GM21619 (cell line): ENCODE data around the gene SLC22A13.
"Not testable (repeated sequence)": the region's sequence is repeated elsewhere in the genome, so short reads cannot be mapped to it uniquely, and the experiment has no call there.

Experiments used
- ATAC-seq: cut with Tn5 transposase; IDR thresholded peaks from one replicate; pipeline ENCODE4 v1.9.1; 2021; ENCODE audit not compliant: unreplicated experiment

The SLC22A13 gene

GRCh38 chr3:38265604-38266307, at the start of gene SLC22A13:
SLC22A13 (plus strand) TSS chr3:38265812; CDS start chr3:38265861, 49 bp downstream.
- ATAC-seq, result no peak

GRCh38 chr3:38219609-38220197, 45.9 kb upstream of the SLC22A13 start:
- no peak for ATAC-seq

DNA sequence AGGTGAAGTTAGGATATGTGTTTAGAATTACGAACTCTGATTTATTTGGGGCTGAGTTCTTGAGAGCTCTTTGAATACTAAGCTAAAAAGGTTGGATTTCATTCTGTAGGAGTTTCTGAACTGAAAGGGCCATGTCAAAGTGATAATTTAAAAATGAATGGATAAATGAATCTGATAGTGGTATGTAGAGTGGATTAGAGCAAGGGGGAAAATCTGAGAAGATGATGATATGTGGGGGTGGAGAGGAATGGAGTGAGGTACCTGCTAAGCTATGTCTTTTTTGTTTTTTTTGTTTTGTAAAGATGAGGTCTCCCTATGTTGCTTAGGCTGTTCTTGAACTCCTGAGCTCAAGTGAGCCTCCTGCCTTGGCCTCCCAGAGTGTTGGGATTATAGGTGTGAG, 44.6 kb upstream of the SLC22A13 start:
- no peak for ATAC-seq

GRCh38 chr3:38222032-38222634, 43.5 kb upstream of the SLC22A13 start:
- ATAC-seq, result no peak

DNA sequence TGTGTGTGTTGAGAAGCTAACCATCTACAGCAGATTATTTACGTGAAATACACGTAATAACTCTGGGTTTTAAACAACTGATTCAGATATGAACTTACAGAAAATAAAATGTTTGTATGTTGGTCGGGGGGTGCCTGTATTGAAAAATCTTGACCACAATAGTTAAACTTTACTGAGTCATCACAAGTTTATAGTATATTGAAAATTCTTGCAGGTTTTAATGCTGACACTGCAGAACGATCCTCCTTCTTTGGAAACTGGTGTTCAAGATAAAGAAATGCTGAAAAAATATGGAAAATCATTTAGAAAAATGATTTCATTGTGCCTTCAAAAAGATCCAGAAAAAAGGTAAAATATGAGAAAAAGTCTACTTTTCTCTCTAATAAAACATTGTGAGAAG, 41.3 kb upstream of the SLC22A13 start:
- no peak for ATAC-seq

DNA sequence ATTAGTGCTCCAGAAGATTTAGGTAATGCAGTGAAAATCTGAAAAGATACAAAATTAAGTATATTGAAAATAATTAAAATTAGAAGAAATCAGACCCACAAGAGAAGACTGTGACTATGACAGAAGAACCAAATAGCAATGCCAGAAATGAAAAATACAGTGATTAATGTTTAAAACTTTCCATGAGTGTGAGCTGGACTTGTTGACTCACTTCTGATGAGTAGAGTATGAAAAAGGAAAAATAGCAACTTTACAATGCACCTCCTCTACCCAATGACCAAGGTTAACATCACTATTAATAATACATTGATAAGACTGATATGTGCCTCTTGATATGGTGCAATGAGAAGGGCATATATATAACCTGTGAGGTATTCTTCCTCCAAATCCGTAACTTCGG, 39.3 kb upstream of the SLC22A13 start:
- ATAC-seq, result no peak

DNA sequence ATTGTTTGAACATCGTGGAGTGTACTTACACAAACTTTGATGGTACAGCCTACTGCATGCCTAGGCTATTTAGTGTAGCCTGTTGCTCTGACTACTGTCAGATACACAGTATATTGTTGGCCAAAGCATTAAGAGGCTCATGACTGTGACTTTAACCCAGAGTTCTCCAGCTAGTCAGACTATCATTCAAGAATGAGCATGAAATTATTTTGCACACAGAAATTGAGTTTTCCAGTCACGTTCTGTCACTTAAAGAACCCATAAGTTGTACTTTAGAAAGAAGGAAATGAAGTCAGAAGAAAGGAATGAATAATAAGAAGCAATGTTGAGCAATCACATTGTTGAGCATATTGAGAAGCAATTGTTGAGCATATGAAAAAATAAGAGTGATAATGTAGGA, 37.6 kb upstream of the SLC22A13 start:
- no peak for ATAC-seq

- no peak for ATAC-seq
These were observed 36.6 kb upstream of the SLC22A13 start for GRCh38 chr3:38229036-38229435.

GRCh38 chr3:38232701-38233100, 32.9 kb upstream of the SLC22A13 start:
- no peak for ATAC-seq

DNA sequence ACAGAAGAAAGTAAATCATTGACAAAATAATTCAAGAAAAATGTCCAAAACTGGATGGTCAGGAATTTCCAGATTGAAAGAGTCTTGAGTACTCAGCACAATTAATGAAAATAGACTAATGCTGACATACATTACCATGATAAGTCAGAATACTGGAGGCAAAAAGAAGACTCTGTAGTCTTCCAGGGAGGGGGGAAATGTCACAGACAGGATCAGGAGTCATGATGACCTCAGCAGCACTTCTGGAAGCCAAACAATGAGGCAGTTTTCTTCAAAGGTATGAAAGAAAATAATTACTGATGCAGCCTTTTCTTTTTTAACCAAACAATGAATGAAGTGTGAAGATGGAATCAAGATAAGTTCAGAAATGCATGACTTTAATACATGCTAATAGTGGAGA, 30.1 kb upstream of the SLC22A13 start:
- no peak for ATAC-seq

DNA sequence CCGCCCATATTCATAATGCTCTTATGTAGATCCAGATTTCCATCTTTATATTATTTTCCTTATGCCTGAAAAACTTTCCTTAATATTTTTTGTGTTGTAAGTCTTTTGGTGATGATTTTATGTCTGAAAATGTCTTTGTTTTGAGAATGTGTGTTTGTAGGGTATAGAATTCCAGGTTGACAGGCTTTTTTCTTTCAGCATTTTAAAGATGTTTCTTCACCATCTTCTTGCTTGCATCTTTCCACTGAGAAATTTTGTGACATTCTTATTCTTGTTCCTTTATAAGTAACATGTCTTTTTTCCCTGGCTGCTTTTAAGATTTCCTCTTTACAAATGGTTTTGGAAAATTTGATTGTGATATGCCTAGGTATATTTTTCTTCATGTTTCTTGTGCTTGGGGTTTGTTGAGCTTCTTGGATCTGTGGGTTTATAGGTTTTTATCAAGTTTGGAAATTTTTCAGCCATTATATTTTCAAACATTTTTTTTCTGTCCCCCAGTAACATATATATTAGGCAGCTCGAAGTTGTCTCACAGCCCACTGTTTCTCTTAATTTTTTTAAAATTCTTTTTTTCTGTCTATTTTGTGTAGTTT, 27.1 kb upstream of the SLC22A13 start:
- no peak for ATAC-seq

DNA sequence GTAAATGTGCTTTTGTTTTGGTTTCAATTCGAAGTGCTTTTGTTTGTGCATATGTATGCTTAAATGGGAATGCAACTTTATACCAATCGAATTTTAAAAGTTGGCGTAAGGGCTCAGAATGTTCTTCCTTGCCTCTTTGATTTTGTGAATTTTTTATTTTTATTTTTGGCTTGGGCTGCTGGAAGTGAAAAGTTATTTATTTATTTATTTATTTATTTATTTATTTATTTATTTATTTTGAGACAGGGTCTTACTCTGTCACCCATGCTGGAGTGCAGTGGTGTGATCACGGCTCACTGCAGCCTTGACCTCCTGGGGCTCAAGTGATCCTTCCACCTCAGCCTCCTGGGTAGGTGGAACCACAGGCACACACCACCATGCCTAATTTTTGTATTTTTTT, 22.8 kb upstream of the SLC22A13 start:
- ATAC-seq, result not testable (repeated sequence)

- no peak for ATAC-seq
These were observed 19.7 kb upstream of the SLC22A13 start for GRCh38 chr3:38245930-38246329.

DNA sequence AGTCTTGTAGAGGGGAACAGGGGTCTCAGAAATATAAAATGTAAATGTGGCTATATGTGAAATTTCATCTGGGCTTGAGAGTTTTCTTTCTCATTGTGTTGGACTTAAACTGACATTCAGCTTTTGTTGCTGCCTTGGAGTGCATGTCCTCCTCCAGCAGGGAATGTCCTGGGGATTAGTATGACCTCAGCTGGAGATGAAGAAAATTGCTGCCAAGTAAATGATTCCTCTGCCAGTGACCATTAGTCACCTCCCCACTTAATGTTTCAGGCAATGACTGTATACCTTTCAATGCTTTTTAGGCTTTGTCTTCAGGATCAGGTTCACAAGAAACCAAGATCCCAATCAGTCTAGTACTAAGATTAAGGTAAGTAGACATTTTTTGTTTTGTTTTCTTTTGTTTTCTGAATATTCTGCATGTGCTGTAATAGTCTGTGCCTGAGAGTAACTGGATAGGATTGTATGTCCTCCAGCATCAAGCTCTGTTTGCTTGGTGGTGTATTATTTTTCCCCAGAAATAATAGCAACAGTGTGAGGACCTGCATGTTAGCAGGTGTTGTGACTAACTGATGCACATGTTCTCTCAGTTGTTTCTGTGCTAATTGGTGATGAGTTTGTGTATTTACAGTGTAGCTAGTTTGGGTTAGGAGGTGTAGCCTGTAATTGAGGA, 18.1 kb upstream of the SLC22A13 start:
- ATAC-seq, result no peak

- no peak for ATAC-seq
These were observed 15.4 kb upstream of the SLC22A13 start for GRCh38 chr3:38250198-38250597.

DNA sequence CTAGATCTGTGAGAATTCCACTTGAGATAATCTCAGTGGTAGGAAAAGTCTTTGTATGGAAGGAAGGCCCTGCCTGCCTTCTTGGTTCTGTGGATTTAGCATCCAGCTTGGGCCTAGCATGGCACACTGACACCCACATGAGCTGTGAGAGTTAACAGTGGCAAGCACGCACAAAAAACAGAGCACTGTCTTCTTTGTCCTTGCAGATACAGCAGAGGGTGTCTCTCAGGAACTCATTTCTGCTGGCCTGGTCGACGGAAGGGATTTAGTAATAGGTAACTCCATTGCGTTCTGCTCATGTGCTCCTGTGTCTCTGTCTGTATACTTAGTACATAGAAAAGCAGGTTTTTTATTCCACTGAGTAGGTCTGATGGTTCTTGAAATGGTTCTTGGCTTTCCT, 14.4 kb upstream of the SLC22A13 start:
- ATAC-seq, result no peak

- ATAC-seq, result no peak
These were observed 11.9 kb upstream of the SLC22A13 start for GRCh38 chr3:38253704-38254103.

DNA sequence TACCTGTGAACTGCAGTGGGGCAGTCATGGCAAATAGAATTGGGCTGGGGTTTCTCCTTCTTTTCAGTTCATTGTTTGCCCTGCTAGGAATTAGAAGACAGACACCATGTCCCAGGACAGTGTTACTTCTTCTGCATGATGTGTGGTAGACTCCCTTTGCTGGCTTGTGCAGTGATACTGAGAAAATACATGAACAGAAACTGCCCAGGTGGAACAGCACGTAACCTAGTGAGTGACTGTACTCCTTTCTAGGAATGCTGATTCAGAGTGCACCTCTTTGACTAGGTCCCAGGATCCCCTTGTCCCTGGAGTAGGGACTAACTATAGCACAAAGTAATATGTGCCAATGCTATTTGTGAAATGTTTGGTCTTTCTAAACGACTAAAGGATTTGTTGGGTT, 10.7 kb upstream of the SLC22A13 start:
- no peak for ATAC-seq

DNA sequence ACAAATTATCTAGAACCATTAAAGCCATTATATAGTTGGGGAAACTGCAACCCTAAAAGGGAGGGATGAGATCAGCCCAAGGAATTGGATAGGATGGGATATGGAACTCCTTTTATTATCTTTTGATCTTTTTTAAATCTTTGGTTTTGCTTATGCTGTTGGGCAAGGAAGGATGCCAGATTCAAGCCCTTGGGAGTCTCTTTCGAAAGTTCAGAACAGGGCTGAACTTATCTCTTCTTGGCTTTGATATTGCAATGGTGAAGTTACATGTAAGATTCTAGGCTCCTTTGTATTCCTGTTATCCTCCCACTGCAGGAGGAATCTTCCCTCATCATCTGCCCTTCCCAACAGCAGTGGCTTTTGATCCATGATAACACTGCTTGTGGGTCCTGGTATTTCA, 10.0 kb upstream of the SLC22A13 start:
- no peak for ATAC-seq

GRCh38 chr3:38257583-38257982, 8.0 kb upstream of the SLC22A13 start:
- no peak for ATAC-seq

DNA sequence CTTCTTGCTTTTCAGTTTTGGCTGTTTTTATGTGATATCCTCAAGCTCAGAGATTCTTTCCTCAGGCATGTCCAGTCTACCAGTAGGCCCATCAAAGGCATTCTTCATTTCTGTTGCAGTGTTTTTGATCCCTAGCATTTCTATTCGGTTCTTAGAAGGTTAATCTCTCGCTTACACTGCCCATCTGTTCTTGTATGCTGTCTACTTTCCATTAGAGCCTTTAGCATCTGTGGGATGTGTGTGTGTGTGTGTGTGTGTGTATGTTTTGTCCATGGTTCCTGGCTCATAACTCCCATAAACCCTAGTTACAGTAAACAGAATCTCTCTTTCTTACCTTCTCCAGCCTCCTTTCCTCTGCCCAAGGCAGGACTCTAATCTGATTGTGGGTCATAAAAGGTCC, 5.1 kb upstream of the SLC22A13 start:
- ATAC-seq, result no peak

DNA sequence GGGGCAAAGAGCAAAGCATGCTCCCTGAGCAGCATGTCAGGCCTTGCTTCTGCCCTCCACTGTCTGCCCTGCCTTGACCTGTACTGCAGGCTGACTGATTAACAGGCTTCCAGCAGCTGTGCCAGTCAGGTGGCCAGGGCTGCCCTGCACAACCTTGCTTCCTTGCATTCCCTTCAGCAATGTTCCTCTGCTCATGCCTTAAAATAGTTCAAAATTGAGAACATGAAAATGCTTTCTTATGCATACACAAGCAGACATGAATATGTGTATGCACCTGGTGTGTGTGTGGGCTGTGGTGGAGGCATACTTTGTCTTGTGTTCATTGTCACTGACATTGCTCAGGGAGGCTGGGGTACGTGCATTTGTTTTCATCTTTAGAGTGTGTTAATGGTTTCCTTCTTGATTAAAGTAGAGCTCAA, 1.2 kb upstream of the SLC22A13 start:
- no peak for ATAC-seq
